GM18505 (cell line): ENCODE results near the gene LGR6.

Experiments
- ATAC-seq: cut with Tn5 transposase; IDR thresholded peaks from one replicate; pipeline ENCODE4 v1.9.1; 2021; ENCODE audit not compliant: unreplicated experiment
- POLR2A ChIP-seq: IDR thresholded peaks from 4 replicates; pipeline ENCODE4 v1.6.1; 2011; ENCODE audit warnings: borderline replicate concordance; ENCODE audit not compliant: insufficient read depth, insufficient read length; ENCODE audit errors: extremely low read depth

The LGR6 gene

GRCh38 chr1:202291961-202292712 is 98.5 kb downstream of the LGR6 start:
- TF ChIP-seq POLR2A = no peak
- ATAC-seq = no peak

DNA sequence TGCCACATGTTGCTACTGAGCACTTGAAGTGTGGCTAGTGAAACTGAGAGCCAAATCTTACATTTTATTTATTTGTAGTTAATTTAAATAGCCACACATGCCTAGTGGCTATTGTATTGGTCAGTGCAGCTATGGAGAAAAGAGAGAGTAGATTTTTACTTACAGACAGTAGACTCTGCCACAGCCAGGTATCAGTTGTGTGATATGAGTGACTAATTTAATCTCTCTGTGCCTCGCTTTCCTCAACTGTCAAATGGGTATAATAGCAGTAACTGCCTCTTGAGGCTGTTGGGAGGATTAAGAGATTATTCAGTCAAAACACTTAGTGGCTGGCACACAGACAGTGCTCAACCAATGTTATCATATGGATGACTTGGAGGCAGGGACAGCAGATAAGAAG is 99.2 kb downstream of the LGR6 start:
- no peak for ATAC-seq
- TF ChIP-seq POLR2A = no peak

DNA sequence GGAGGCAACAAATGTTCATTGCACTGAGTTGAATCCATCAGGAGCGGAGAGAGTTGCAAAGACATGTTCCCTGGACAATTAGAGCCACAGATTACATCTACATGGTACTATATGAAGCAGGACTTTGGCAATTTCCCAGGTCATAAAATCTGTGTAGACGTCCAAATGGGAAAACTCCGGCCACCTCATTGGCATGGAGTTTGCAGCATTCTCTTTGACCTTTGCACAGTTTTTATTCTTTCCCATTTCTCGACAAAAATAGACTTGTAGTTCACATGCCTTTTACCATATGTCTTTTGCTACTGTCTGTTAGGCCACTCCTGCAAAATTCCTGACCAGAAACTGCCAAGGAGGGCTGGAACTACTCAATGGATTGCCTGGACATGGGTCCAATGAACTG is 100.0 kb downstream of the LGR6 start:
- ATAC-seq = no peak
- no peak for TF ChIP-seq POLR2A

DNA sequence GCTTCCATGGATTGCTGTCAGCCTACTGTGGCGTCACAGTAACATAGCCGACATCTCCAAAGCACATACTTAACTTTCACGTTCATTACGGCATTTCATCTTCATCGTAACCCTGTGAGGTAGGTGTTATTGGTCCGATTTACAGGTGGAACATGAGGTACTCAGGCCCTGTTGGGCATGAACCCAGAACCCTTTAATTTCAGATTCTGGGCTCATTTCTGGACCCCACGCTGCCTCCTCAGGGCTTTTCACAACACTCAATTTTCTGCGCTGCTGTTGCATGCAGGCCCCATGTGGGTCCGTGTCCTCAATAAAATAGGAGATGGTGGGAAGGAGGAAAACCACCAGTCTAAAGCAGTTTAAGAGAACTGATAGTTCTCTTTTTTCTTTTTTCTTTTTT is 108.6 kb downstream of the LGR6 start:
- TF ChIP-seq POLR2A = no peak
- ATAC-seq = no peak

DNA sequence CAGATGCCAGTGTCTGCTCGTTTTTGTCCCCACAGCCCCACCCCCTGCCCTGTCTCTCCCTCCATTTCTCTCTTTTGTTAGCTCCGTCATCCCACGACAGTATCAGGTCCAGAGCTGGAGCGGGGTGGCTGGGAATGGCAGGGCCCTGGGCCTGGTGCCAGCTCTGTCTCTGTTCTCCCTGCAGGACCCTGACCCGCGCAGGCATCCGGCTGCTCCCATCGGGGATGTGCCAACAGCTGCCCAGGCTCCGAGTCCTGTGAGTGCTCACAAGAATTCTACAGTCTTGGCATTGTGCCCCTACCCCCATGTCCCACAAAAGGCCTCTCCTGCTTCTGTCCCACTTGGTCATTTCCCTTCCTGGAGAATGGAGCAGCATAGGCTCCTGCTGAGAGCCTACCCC is 110.8 kb downstream of the LGR6 start:
- ATAC-seq = no peak
- no peak for TF ChIP-seq POLR2A

DNA sequence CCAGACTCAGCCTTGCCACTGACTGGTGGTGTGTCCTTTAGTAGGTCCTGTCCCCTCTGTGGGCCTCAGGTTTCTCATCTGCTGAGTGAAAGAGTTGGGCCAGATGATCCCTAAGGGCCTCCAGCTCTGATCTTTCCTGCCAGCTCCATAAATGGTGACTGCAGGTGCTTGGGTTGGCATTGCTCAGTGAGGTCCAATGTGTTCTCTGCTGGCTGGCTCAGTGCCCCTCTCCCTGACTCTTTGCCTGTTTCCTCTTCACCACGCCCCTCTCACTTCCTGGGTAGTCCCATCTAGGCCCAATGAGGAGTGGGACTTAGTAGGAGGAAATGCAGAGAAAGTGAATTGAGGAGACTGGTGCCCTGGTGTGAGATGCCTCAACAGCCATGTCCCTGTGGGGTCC is 111.6 kb downstream of the LGR6 start:
- ATAC-seq = no peak
- TF ChIP-seq POLR2A = no peak

GRCh38 chr1:202306535-202307345 is 113.1 kb downstream of the LGR6 start:
- no peak for ATAC-seq
- no peak for TF ChIP-seq POLR2A

GRCh38 chr1:202310071-202310725 is 116.6 kb downstream of the LGR6 start:
- ATAC-seq = no peak
- no peak for TF ChIP-seq POLR2A

DNA sequence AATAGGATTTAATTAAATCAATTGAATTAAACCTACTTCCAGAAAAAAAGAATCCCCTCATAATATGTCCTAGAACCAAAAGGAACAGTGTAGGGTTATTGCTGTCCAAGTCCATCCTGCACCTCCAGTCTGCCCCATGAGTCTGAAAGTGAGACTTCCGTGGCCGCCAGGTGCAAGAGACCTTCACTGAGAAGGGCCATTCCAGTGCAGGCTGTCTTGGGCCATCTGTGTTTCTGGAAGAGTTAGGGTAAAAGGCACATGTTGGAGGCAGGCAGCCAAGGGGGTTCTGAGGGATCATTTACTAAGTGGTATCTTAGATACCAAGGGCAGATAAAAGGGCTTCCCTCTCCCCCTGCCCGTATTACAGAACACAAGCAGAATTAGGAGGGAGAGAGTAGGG is 117.1 kb downstream of the LGR6 start:
- no peak for TF ChIP-seq POLR2A
- ATAC-seq = no peak

DNA sequence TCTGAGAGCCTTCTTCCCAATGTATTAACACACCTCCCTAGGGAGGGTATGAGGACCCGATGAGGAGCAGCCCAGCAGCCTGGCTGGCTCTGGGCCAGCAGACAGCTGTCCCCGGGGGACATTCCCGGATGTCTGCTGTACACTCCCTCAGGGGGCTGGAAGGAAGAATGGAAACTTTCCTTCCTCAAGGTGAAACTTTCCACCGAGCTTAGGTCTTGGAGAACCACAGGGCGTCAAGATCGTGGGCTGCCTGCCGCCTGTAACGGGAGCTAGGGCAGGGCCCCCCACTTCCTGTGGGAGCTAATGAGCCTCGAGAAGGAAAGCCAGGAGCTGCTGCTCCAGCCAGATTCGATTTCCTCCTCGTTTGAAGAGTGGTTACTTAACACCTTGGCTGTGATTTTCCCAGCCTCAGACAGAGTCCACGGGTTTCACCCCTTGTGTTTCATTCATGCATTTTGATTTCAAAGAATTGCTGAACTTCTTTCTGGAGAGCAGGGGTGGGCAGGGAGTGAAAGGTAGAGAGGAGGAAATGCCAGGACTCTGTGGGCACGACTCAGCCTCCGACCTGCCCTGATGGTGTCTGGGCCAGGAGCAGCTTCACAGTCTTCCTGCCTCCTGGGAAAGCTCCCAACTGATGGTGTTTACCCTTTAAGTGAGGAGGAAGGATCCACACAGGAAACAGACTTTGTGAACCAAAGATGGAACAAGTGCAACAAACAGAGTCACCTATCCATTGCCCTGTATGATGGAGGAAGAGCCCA is 118.5 kb downstream of the LGR6 start:
- TF ChIP-seq POLR2A = no peak
- no peak for ATAC-seq

DNA sequence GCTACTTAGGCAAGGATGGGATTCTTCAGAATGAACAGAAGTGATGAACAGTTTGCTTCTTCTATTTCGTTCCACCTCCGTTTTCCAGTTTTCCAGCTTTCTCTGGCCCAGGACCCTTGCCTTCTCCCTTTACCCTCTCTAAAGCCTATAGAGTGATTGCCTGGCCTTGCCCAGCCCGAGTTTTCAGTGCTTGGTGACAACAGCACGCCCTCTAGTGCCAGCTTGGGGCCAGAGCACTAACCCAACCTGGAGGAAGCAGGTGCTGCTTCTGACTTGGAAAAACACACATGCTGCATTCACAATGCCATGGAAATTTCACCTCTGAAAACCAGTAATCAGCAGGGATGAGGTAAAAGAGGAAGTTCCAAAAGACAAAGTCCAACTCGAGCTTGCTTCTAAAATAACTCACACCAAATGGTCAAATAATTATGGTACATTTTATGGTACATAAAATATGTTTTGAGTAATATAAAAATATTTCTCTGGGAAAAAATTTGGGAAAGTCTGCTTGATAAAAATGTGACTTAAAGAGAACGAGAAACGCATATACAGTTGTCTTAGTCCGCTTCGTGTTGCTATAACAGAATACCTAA is 122.1 kb downstream of the LGR6 start:
- no peak for TF ChIP-seq POLR2A
- no peak for ATAC-seq

GRCh38 chr1:202316186-202316585 is 122.6 kb downstream of the LGR6 start:
- no peak for TF ChIP-seq POLR2A

More at GRCh38 chr1:202316186-202316585, 122.6 kb downstream of the LGR6 start:
- no peak for ATAC-seq
